HepG2 (cell line): ENCODE data around the gene C20orf96. TPM values are rescaled to one million over a fixed set of nuclear protein-coding genes. Genes with fewer than 3 reads are reported as not detected.

ENCODE experiments used
- BORCS8-MEF2B ChIP-seq: sonication (generic); formaldehyde crosslinking; IDR thresholded peaks from 2 replicates; pipeline ENCODE4 v1.8.0; 2022; ENCODE audit warnings: mild to moderate bottlenecking, missing genetic modification reagents
- FOXC1 ChIP-seq: sonication (generic); formaldehyde crosslinking; IDR thresholded peaks from 2 replicates; pipeline ENCODE4 v1.8.0; 2022; ENCODE audit warnings: mild to moderate bottlenecking, missing genetic modification reagents, borderline replicate concordance
- GPN1 ChIP-seq: sonication (generic); formaldehyde crosslinking; IDR thresholded peaks from 2 replicates; pipeline ENCODE4 v1.5.1; 2020; ENCODE audit warnings: missing genetic modification reagents, borderline replicate concordance
- KLF15 ChIP-seq: sonication (generic); formaldehyde crosslinking; IDR thresholded peaks from 2 replicates; pipeline ENCODE4 v1.8.1; 2023; ENCODE audit warnings: borderline replicate concordance, mild to moderate bottlenecking, inconsistent platforms, missing genetic modification reagents, mixed read lengths
- MBNL3 ChIP-seq: fragments of 250-450 bp; sonication (Bioruptor Pico); conservative IDR thresholded peaks from 2 replicates; pipeline ENCODE4 v1.8.0; 2022; ENCODE audit warnings: mild to moderate bottlenecking, inconsistent platforms
- NCOA2 ChIP-seq: sonication (generic); formaldehyde crosslinking; IDR thresholded peaks from 2 replicates; pipeline ENCODE4 v1.8.0; 2022; ENCODE audit warnings: inconsistent platforms
- PAWR ChIP-seq: sonication (generic); formaldehyde crosslinking; IDR thresholded peaks from 2 replicates; pipeline ENCODE4 v1.4.0; 2020; ENCODE audit warnings: missing genetic modification reagents, mild to moderate bottlenecking, borderline replicate concordance
- TGIF2 ChIP-seq: IDR thresholded peaks from 2 replicates; pipeline ENCODE4 v1.6.1; 2016; ENCODE audit warnings: control low read depth, missing compliant biosample characterization
- WIZ ChIP-seq: sonication (generic); formaldehyde crosslinking; IDR thresholded peaks from 2 replicates; pipeline ENCODE4 v1.5.1; 2020; ENCODE audit warnings: mild to moderate bottlenecking, missing genetic modification reagents
- ZC3H4 ChIP-seq: sonication (generic); formaldehyde crosslinking; IDR thresholded peaks from 2 replicates; pipeline ENCODE4 v1.4.0; 2020; ENCODE audit warnings: missing genetic modification reagents, borderline replicate concordance
- ZNF354B ChIP-seq: sonication (generic); formaldehyde crosslinking; IDR thresholded peaks from 2 replicates; pipeline ENCODE4 v1.8.0; 2022; ENCODE audit warnings: mild to moderate bottlenecking, missing genetic modification reagents
- ZNF557 ChIP-seq: sonication (generic); formaldehyde crosslinking; IDR thresholded peaks from 2 replicates; pipeline ENCODE4 v1.4.0; 2020; ENCODE audit warnings: missing genetic modification reagents
- ZNF577 ChIP-seq: sonication (generic); formaldehyde crosslinking; IDR thresholded peaks from 2 replicates; pipeline ENCODE4 v1.4.0; 2020; ENCODE audit warnings: mild to moderate bottlenecking, low read depth, missing genetic modification reagents, borderline replicate concordance
- ZNF772 ChIP-seq: sonication (generic); formaldehyde crosslinking; IDR thresholded peaks from 2 replicates; pipeline ENCODE4 v1.5.0; 2020; ENCODE audit warnings: mild to moderate bottlenecking, missing genetic modification reagents
- ZNF850 ChIP-seq: sonication (generic); formaldehyde crosslinking; conservative IDR thresholded peaks from 2 replicates; pipeline ENCODE4 v1.9.0; 2021; ENCODE audit warnings: mild to moderate bottlenecking, missing genetic modification reagents
- polyA plus RNA-seq, 8 experiments: library from polyadenylated mRNA; depleted of rRNA in 3 of 8; stranded (reverse) in 7 of 8; unstranded in 1 of 8; fragments of >200 nt; fragmentation: Illumina TruSeq in 4 of 8; extraction: Trizol in 4 of 8; gene quantifications; 2 replicates each; pipeline versions ENCODE4 v1.2.1 to v1.2.3, GENCODE V29; 2011 to 2016; ENCODE audit warnings: low read depth in 4 of 8, missing spikeins in 1 of 8, mixed read lengths in 1 of 8; ENCODE audit not compliant: insufficient read depth in 1 of 8
- total RNA-seq, 5 experiments: library from RNA; depleted of rRNA; stranded (reverse); fragments of >200 nt; fragmentation: Illumina TruSeq; extraction: Trizol; gene quantifications; 2 replicates each; pipeline ENCODE4 v1.2.3, GENCODE V29; 2016; ENCODE audit warnings: low read depth in 1 of 5
- TF ChIP-seq, protein P1 (sequence below): sonication (generic); formaldehyde crosslinking; IDR thresholded peaks from 2 replicates; pipeline ENCODE4 v1.5.0; 2020; ENCODE audit warnings: mild to moderate bottlenecking, missing genetic modification reagents, borderline replicate concordance
- TF ChIP-seq, protein P2 (sequence below): sonication (generic); formaldehyde crosslinking; IDR thresholded peaks from 2 replicates; pipeline ENCODE4 v1.4.0; 2020; ENCODE audit warnings: low read depth, mild to moderate bottlenecking, missing genetic modification reagents
- TF ChIP-seq, protein P3 (sequence below): sonication (generic); formaldehyde crosslinking; IDR thresholded peaks from 2 replicates; pipeline ENCODE4 v1.8.0; 2022; ENCODE audit warnings: missing genetic modification reagents, low read depth, mild to moderate bottlenecking, borderline replicate concordance
- TF ChIP-seq, protein P4 (sequence below): sonication (generic); formaldehyde crosslinking; IDR thresholded peaks from 2 replicates; pipeline ENCODE4 v1.5.1; 2020; ENCODE audit warnings: mild to moderate bottlenecking, missing genetic modification reagents
- TF ChIP-seq, protein P5 (sequence below): sonication (generic); formaldehyde crosslinking; IDR thresholded peaks from 2 replicates; pipeline ENCODE4 v1.4.0; 2020; ENCODE audit warnings: mild to moderate bottlenecking, missing genetic modification reagents

The C20orf96 gene
- total and polyA plus RNA-seq, 2 of the 13 experiments (the other 11 are each of a cell fraction or from before 2014, with no cell fraction given) = 3.8 to 20.6 TPM

DNA sequence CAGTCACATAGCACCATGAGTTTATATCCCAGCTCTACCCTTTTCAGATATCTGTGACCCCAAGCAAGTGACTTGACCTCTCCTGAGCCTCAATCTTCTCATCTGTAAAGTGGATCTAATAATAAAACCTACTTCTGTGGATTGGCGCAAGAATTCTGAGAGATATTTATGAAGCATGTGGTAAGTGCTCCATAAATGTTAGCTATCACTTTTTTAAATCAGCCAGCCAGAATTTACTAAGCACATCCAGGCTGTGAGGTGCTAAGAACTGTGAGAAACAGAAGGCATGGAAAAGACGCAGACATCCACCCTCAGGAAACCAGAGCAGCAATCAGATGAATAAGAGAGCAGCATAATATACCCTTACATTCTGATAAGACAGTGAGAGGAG, 862 bp downstream of the C20orf96 start (continued):
- TF ChIP-seq, protein P1, sequence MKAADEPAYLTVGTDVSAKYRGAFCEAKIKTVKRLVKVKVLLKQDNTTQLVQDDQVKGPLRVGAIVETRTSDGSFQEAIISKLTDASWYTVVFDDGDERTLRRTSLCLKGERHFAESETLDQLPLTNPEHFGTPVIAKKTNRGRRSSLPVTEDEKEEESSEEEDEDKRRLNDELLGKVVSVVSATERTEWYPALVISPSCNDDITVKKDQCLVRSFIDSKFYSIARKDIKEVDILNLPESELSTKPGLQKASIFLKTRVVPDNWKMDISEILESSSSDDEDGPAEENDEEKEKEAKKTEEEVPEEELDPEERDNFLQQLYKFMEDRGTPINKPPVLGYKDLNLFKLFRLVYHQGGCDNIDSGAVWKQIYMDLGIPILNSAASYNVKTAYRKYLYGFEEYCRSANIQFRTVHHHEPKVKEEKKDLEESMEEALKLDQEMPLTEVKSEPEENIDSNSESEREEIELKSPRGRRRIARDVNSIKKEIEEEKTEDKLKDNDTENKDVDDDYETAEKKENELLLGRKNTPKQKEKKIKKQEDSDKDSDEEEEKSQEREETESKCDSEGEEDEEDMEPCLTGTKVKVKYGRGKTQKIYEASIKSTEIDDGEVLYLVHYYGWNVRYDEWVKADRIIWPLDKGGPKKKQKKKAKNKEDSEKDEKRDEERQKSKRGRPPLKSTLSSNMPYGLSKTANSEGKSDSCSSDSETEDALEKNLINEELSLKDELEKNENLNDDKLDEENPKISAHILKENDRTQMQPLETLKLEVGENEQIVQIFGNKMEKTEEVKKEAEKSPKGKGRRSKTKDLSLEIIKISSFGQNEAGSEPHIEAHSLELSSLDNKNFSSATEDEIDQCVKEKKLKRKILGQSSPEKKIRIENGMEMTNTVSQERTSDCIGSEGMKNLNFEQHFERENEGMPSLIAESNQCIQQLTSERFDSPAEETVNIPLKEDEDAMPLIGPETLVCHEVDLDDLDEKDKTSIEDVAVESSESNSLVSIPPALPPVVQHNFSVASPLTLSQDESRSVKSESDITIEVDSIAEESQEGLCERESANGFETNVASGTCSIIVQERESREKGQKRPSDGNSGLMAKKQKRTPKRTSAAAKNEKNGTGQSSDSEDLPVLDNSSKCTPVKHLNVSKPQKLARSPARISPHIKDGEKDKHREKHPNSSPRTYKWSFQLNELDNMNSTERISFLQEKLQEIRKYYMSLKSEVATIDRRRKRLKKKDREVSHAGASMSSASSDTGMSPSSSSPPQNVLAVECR (CRISPR knock-in tag) = no peak
- TF ChIP-seq ZNF577 (no peak), ZC3H4 (no peak), WIZ (CRISPR knock-in tag) (no peak), ZNF772 (no peak), KLF15 (no peak), GPN1 (CRISPR knock-in tag) (no peak), ZNF557 (CRISPR knock-in tag) (no peak), NCOA2 (no peak), ZNF850 (CRISPR knock-in tag) (no peak), PAWR (CRISPR knock-in tag) (no peak), MBNL3 (CRISPR knock-in tag) (no peak), FOXC1 (CRISPR knock-in tag) (0 out of 2 replicates have a peak, but pooled peaks have one; percentile 12), BORCS8-MEF2B (CRISPR knock-in tag) (no peak), TGIF2 (no peak), ZNF354B (CRISPR knock-in tag) (no peak; the same call in 1 of the 2 replicates)
- TF ChIP-seq, protein P2, sequence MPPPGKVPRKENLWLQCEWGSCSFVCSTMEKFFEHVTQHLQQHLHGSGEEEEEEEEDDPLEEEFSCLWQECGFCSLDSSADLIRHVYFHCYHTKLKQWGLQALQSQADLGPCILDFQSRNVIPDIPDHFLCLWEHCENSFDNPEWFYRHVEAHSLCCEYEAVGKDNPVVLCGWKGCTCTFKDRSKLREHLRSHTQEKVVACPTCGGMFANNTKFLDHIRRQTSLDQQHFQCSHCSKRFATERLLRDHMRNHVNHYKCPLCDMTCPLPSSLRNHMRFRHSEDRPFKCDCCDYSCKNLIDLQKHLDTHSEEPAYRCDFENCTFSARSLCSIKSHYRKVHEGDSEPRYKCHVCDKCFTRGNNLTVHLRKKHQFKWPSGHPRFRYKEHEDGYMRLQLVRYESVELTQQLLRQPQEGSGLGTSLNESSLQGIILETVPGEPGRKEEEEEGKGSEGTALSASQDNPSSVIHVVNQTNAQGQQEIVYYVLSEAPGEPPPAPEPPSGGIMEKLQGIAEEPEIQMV = no peak
- TF ChIP-seq, protein P3, sequence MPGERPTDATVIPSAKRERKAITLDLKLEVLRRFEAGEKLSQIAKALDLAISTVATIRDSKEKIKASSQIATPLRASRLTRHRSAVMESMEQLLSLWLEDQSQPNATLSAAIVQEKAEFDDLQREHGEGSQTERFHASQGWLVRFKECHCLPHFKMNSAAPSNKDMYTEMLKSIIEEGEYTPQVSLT (CRISPR knock-in tag) = no peak
- TF ChIP-seq, protein P4, sequence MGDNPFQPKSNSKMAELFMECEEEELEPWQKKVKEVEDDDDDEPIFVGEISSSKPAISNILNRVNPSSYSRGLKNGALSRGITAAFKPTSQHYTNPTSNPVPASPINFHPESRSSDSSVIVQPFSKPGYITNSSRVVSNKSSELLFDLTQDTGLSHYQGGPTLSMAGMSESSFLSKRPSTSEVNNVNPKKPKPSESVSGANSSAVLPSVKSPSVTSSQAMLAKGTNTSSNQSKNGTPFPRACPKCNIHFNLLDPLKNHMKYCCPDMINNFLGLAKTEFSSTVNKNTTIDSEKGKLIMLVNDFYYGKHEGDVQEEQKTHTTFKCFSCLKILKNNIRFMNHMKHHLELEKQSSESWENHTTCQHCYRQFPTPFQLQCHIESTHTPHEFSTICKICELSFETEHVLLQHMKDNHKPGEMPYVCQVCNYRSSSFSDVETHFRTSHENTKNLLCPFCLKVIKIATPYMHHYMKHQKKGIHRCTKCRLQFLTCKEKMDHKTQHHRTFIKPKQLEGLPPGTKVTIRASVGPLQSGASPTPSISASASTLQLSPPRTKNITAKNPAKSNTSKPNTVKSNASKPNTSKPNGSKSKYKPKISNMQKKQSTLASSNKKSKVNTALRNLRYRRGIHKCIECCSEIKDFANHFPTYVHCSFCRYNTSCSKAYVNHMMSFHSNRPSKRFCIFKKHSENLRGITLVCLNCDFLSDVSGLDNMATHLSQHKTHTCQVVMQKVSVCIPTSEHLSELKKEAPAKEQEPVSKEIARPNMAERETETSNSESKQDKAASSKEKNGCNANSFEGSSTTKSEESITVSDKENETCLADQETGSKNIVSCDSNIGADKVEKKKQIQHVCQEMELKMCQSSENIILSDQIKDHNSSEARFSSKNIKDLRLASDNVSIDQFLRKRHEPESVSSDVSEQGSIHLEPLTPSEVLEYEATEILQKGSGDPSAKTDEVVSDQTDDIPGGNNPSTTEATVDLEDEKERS (CRISPR knock-in tag) = peak; percentile 58; the same call in 1 of the 2 replicates
- TF ChIP-seq, protein P5, sequence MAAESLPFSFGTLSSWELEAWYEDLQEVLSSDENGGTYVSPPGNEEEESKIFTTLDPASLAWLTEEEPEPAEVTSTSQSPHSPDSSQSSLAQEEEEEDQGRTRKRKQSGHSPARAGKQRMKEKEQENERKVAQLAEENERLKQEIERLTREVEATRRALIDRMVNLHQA = no peak
